Ishikawa (cell line): ENCODE measurements around the gene WWOX.

Experiments used
- CEBPB ChIP-seq: IDR thresholded peaks from 2 replicates; pipeline ENCODE4 v1.6.1; 2012
- CREB1 ChIP-seq: IDR thresholded peaks from 2 replicates; pipeline ENCODE4 v1.6.1; 2012; ENCODE audit warnings: low read depth
- EGR1 ChIP-seq: IDR thresholded peaks from 2 replicates; pipeline ENCODE4 v1.6.1; 2012
- EP300 ChIP-seq: IDR thresholded peaks from 2 replicates; pipeline ENCODE4 v1.6.1; 2012; ENCODE audit warnings: borderline replicate concordance
- FOXM1 ChIP-seq: IDR thresholded peaks from 2 replicates; pipeline ENCODE4 v1.6.1; 2012; ENCODE audit warnings: low read depth, borderline replicate concordance
- MAX ChIP-seq: IDR thresholded peaks from 2 replicates; pipeline ENCODE4 v1.6.1; 2012
- NFIC ChIP-seq: IDR thresholded peaks from 2 replicates; pipeline ENCODE4 v1.6.1; 2012
- RAD21 ChIP-seq: IDR thresholded peaks from 2 replicates; pipeline ENCODE4 v1.6.1; 2012; ENCODE audit warnings: low read depth
- REST ChIP-seq: IDR thresholded peaks from 2 replicates; pipeline ENCODE4 v1.6.1; 2012; ENCODE audit warnings: low read depth, mild to moderate bottlenecking
- TAF1 ChIP-seq: IDR thresholded peaks from 2 replicates; pipeline ENCODE4 v1.6.1; 2012; ENCODE audit warnings: low read depth, mild to moderate bottlenecking
- TCF12 ChIP-seq: IDR thresholded peaks from 2 replicates; pipeline ENCODE4 v1.6.1; 2012; ENCODE audit warnings: low read depth
- TEAD4 ChIP-seq: IDR thresholded peaks from 2 replicates; pipeline ENCODE4 v1.6.1; 2012
- USF1 ChIP-seq: IDR thresholded peaks from 2 replicates; pipeline ENCODE4 v1.6.1; 2012
- YY1 ChIP-seq: IDR thresholded peaks from 2 replicates; pipeline ENCODE4 v1.6.1; 2012; ENCODE audit warnings: low read depth
- ZBTB7A ChIP-seq: IDR thresholded peaks from 2 replicates; pipeline ENCODE4 v1.6.1; 2012; ENCODE audit warnings: low read depth

Gene WWOX

GRCh38 chr16:78520470-78520869 lies 421.0 kb downstream of the WWOX start:
- TF ChIP-seq TEAD4, result no peak
- no peak for TF ChIP-seq EGR1
- no peak for TF ChIP-seq REST
- TF ChIP-seq ZBTB7A, result no peak
- no peak for TF ChIP-seq CREB1
- no peak for TF ChIP-seq RAD21

GRCh38 chr16:78522327-78522726 lies 422.9 kb downstream of the WWOX start:
- no peak for TF ChIP-seq CREB1
- no peak for TF ChIP-seq TEAD4
- no peak for TF ChIP-seq CEBPB
- TF ChIP-seq FOXM1, result no peak
- TF ChIP-seq TCF12, result no peak
- no peak for TF ChIP-seq USF1
- no peak for TF ChIP-seq TAF1
- TF ChIP-seq NFIC, result no peak
- no peak for TF ChIP-seq ZBTB7A
- no peak for TF ChIP-seq EGR1
- no peak for TF ChIP-seq REST
- TF ChIP-seq EP300, result no peak

GRCh38 chr16:78523212-78523985 lies 423.9 kb downstream of the WWOX start:
- TF ChIP-seq USF1 (no peak), EGR1 (no peak), CEBPB (no peak), FOXM1 (no peak), EP300 (no peak), TEAD4 (no peak), NFIC (no peak), MAX (no peak), REST (no peak), CREB1 (no peak), TCF12 (no peak), TAF1 (no peak), YY1 (no peak), RAD21 (no peak), ZBTB7A (no peak)

- TF ChIP-seq EGR1, result no peak
- TF ChIP-seq CEBPB, result no peak
- TF ChIP-seq MAX, result no peak
- no peak for TF ChIP-seq RAD21
- no peak for TF ChIP-seq TCF12
- no peak for TF ChIP-seq TAF1
- no peak for TF ChIP-seq EP300
- TF ChIP-seq NFIC, result no peak
- TF ChIP-seq YY1, result no peak
- TF ChIP-seq REST, result no peak
- no peak for TF ChIP-seq ZBTB7A
- TF ChIP-seq TEAD4, result no peak
- TF ChIP-seq USF1, result no peak
- TF ChIP-seq FOXM1, result no peak
- no peak for TF ChIP-seq CREB1
Measured at GRCh38 chr16:78524066-78524595, 424.7 kb downstream of the WWOX start.
